ENCODE results near the gene CCT8. TPM values are rescaled to one million over a fixed set of nuclear protein-coding genes. Genes with fewer than 3 reads are reported as not detected.

Gene CCT8
- total and polyA plus RNA-seq, 4 donors = 122 to 155 (median 137) TPM

Other genes starting within 250 kb of the CCT8 start
- 10 to 100 TPM; 28.0 to 59.8 TPM for gene LTN1, start 80.8 kb downstream of the CCT8 start, total RNA-seq
- gene LTN1, start 80.8 kb downstream of the CCT8 start, polyA plus RNA-seq (ENCODE audit: insufficient read length in 2 of 2) = 10 to 100 TPM; 17.0 to 25.5 TPM
- 10 to 100 TPM; 17.0 to 17.4 TPM for gene RWDD2B, start 54.3 kb downstream of the CCT8 start, total RNA-seq
- 10 to 100 TPM; 18.2 to 19.2 TPM for gene RWDD2B, start 54.3 kb downstream of the CCT8 start, polyA plus RNA-seq (ENCODE audit: insufficient read length in 2 of 2)
- 10 to 100 TPM; 47.0 to 52.2 TPM for gene USP16, start 49.0 kb downstream of the CCT8 start, total RNA-seq
- gene USP16, start 49.0 kb downstream of the CCT8 start, polyA plus RNA-seq (ENCODE audit: insufficient read length in 2 of 2) = 10 to 100 TPM; 41.4 to 51.1 TPM
- 1 to 10 TPM; 2.9 to 4.8 TPM for gene MAP3K7CL, start 57.0 kb upstream of the CCT8 start, total RNA-seq
- gene MAP3K7CL, start 57.0 kb upstream of the CCT8 start, polyA plus RNA-seq (ENCODE audit: insufficient read length in 2 of 2) = 1 to 10 TPM; 3.6 to 5.4 TPM
- 100 to 1,000 TPM in 1 of 2 donors, 10 to 100 TPM in 1; 66.1 to 101 TPM for gene BACH1, start 225.3 kb upstream of the CCT8 start, total RNA-seq
- 10 to 100 TPM; 18.6 to 22.0 TPM for gene BACH1, start 225.3 kb upstream of the CCT8 start, polyA plus RNA-seq (ENCODE audit: insufficient read length in 2 of 2)

Data from spinal cord (tissue), 4 donors.